HL-60 (cell line): ENCODE measurements around the gene C17orf67.

Experiments used
- CTCF ChIP-seq: IDR thresholded peaks from one replicate; pipeline ENCODE4 v1.5.1; 2011; ENCODE audit warnings: low read length, control low read depth, inconsistent platforms; ENCODE audit not compliant: insufficient read depth
- POLR2AphosphoS5 ChIP-seq: IDR thresholded peaks from 2 replicates; pipeline ENCODE4 v1.6.1; 2012; ENCODE audit warnings: low read depth
- TF ChIP-seq, protein P1 (sequence below): IDR thresholded peaks from 2 replicates; pipeline ENCODE4 v1.6.1; 2012; ENCODE audit warnings: low read depth; ENCODE audit not compliant: insufficient replicate concordance

DNA sequence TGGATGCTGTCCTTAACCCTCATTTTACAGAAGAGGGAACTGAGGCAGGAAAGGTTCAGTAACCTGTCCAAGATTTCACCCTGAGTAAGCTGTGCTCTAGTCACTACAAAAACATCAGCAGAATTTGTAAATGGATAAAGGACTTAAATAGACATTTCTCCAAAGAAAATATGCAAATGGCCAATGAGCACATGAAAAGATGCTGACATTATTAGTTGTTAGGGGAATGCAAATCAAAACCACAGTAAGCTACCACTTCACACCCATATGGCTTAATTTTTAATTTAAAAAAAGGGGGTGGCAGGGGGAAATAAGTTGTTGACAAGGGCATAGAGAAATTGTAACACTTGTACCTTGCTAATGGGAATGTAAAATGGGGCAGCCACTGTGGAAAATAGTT lies 51.4 kb downstream of the C17orf67 start:
- TF ChIP-seq CTCF (no peak), POLR2AphosphoS5 (no peak)
- TF ChIP-seq, protein P1, sequence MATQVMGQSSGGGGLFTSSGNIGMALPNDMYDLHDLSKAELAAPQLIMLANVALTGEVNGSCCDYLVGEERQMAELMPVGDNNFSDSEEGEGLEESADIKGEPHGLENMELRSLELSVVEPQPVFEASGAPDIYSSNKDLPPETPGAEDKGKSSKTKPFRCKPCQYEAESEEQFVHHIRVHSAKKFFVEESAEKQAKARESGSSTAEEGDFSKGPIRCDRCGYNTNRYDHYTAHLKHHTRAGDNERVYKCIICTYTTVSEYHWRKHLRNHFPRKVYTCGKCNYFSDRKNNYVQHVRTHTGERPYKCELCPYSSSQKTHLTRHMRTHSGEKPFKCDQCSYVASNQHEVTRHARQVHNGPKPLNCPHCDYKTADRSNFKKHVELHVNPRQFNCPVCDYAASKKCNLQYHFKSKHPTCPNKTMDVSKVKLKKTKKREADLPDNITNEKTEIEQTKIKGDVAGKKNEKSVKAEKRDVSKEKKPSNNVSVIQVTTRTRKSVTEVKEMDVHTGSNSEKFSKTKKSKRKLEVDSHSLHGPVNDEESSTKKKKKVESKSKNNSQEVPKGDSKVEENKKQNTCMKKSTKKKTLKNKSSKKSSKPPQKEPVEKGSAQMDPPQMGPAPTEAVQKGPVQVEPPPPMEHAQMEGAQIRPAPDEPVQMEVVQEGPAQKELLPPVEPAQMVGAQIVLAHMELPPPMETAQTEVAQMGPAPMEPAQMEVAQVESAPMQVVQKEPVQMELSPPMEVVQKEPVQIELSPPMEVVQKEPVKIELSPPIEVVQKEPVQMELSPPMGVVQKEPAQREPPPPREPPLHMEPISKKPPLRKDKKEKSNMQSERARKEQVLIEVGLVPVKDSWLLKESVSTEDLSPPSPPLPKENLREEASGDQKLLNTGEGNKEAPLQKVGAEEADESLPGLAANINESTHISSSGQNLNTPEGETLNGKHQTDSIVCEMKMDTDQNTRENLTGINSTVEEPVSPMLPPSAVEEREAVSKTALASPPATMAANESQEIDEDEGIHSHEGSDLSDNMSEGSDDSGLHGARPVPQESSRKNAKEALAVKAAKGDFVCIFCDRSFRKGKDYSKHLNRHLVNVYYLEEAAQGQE, result no peak
